GM12878 (cell line): ENCODE results near the gene KIFBP. TPM values are rescaled to one million over a fixed set of nuclear protein-coding genes. Genes with fewer than 3 reads are reported as not detected.

Source experiments
- BMI1 ChIP-seq: fragments of 450-650 bp; IDR thresholded peaks from 2 replicates; pipeline ENCODE4 v1.6.1; 2016; ENCODE audit warnings: mild to moderate bottlenecking, moderate library complexity, borderline replicate concordance
- CBX3 ChIP-seq: fragments of 200-600 bp; sonication (generic); IDR thresholded peaks from 2 replicates; pipeline ENCODE4 v1.6.1; 2016; ENCODE audit warnings: low read depth, borderline replicate concordance
- CREM ChIP-seq: IDR thresholded peaks from 2 replicates; pipeline ENCODE4 v1.6.1; 2014; ENCODE audit warnings: antibody characterized with exemption, low read depth
- CUX1 ChIP-seq: IDR thresholded peaks from 2 replicates; pipeline ENCODE4 v1.6.1; 2012; ENCODE audit warnings: improper control_type of control experiment, low read depth, low read length; ENCODE audit not compliant: insufficient replicate concordance
- EGR1 ChIP-seq, 2 experiments: IDR thresholded peaks; 1 replicate in 1 of 2; 2 replicates in 1 of 2; pipeline ENCODE4 v1.6.1; 2011 to 2012; ENCODE audit warnings: low read depth in 2 of 2, low read length in 2 of 2, borderline replicate concordance in 1 of 2, mild to moderate bottlenecking in 1 of 2, moderate library complexity in 1 of 2
- FOXM1 ChIP-seq: IDR thresholded peaks from 2 replicates; pipeline ENCODE4 v1.6.1; 2012; ENCODE audit warnings: low read depth, mild to moderate bottlenecking, inconsistent platforms, low read length, moderate library complexity
- GATAD2B ChIP-seq: fragments of 450-650 bp; conservative IDR thresholded peaks from 2 replicates; pipeline ENCODE4 v1.6.1; 2017; ENCODE audit warnings: low read depth, mild to moderate bottlenecking, moderate library complexity
- IKZF2 ChIP-seq, 2 experiments: fragments of 450-650 bp; IDR thresholded peaks; 2 replicates each; pipeline ENCODE4 v1.6.1; 2017; ENCODE audit warnings: mild to moderate bottlenecking in 2 of 2, moderate library complexity in 2 of 2
- JUND ChIP-seq: IDR thresholded peaks from 2 replicates; pipeline ENCODE4 v1.6.1; 2012; ENCODE audit warnings: low read depth, mild to moderate bottlenecking, low read length, improper control_type of control experiment, moderate library complexity
- KAT2A ChIP-seq: conservative IDR thresholded peaks from 2 replicates; pipeline ENCODE4 v1.6.1; 2011; ENCODE audit warnings: low read depth, low read length; ENCODE audit not compliant: control insufficient read depth
- MAX ChIP-seq: IDR thresholded peaks from 2 replicates; pipeline ENCODE4 v1.6.1; 2012; ENCODE audit warnings: low read depth, low read length, improper control_type of control experiment
- NBN ChIP-seq: fragments of 450-650 bp; IDR thresholded peaks from 2 replicates; pipeline ENCODE4 v1.6.1; 2016
- RAD51 ChIP-seq: fragments of 450-650 bp; IDR thresholded peaks from 2 replicates; pipeline ENCODE4 v1.6.1; 2016; ENCODE audit warnings: moderate library complexity, mild to moderate bottlenecking, inconsistent platforms
- RFX5 ChIP-seq: IDR thresholded peaks from 2 replicates; pipeline ENCODE4 v1.6.1; 2011; ENCODE audit warnings: low read depth, low read length, improper control_type of control experiment
- SMAD5 ChIP-seq: IDR thresholded peaks from 2 replicates; pipeline ENCODE4 v1.6.1; 2016; ENCODE audit warnings: antibody characterized with exemption, low read depth
- SMARCA5 ChIP-seq: fragments of 450-650 bp; IDR thresholded peaks from 2 replicates; pipeline ENCODE4 v1.6.1; 2017; ENCODE audit warnings: mild to moderate bottlenecking
- SMC3 ChIP-seq: IDR thresholded peaks from 2 replicates; pipeline ENCODE4 v1.6.1; 2011; ENCODE audit warnings: low read length, improper control_type of control experiment, borderline replicate concordance
- ZNF24 ChIP-seq: fragments of 450-650 bp; IDR thresholded peaks from 2 replicates; pipeline ENCODE4 v1.6.1; 2017; ENCODE audit warnings: antibody characterized with exemption, mild to moderate bottlenecking
- ZNF622 ChIP-seq: fragments of 450-650 bp; IDR thresholded peaks from 2 replicates; pipeline ENCODE4 v1.6.1; 2017; ENCODE audit warnings: mild to moderate bottlenecking, inconsistent platforms
- polyA plus RNA-seq, 11 experiments: library from polyadenylated mRNA; depleted of rRNA in 4 of 11; unstranded in 6 of 11; stranded (reverse) in 5 of 11; fragments of >200 nt; fragmentation: Nextera tagmentation in 4 of 11; fragmentation: Illumina TruSeq in 1 of 11; extraction: Ambion mirVana in 4 of 11; extraction: Trizol in 1 of 11; gene quantifications; 1 replicate in 1 of 11; 2 replicates in 10 of 11; pipeline versions ENCODE4 v1.2.1 to v1.2.3, GENCODE V29; 2011 to 2016; ENCODE audit warnings: inconsistent platforms in 2 of 11, missing spikeins in 2 of 11, low read depth in 1 of 11
- total RNA-seq, 4 experiments: library from RNA; depleted of rRNA in 3 of 4; stranded (reverse); fragments of >200 nt in 3 of 4; fragmentation: Illumina TruSeq in 1 of 4; extraction: Trizol in 1 of 4; gene quantifications; 2 replicates each; pipeline versions ENCODE4 v1.2.1 to v1.2.3, GENCODE V29; 2013 to 2021
- TF ChIP-seq, protein P1 (sequence below): fragments of 150-350 bp; IDR thresholded peaks from 2 replicates; pipeline ENCODE4 v1.6.1; 2016; ENCODE audit warnings: low read depth, low read length

The KIFBP gene
- total and polyA plus RNA-seq, 10 of the 15 experiments (the other 5 are each of a cell fraction or from before 2014, with no cell fraction given) = 8.6 to 29.5 (median 18.7) TPM

- TF ChIP-seq CUX1 = no peak
- TF ChIP-seq CBX3 = no peak
- TF ChIP-seq FOXM1 = peak; percentile 50; the same call in 1 of the 2 replicates
- no peak for TF ChIP-seq ZNF24
- peak; percentile 93 for TF ChIP-seq SMAD5
- TF ChIP-seq RAD51 = no peak
- TF ChIP-seq ZNF622 = peak; percentile 19; the same call in 1 of the 2 replicates
- no peak for TF ChIP-seq RFX5
- TF ChIP-seq IKZF2 (IDR thresholded peaks at IDR 0.05) = peak in 1 of 2 experiments; percentile 41; a peak in 1 of 4 replicates
- peak; percentile 88 for TF ChIP-seq MAX
- TF ChIP-seq JUND = no peak
- peak; percentile 32; the same call in 1 of the 2 replicates for TF ChIP-seq SMC3
- peak; percentile 83; the same call in 1 of the 2 replicates for TF ChIP-seq NBN
- peak; percentile 63; the same call in 1 of the 2 replicates for TF ChIP-seq SMARCA5
- TF ChIP-seq, protein P1, sequence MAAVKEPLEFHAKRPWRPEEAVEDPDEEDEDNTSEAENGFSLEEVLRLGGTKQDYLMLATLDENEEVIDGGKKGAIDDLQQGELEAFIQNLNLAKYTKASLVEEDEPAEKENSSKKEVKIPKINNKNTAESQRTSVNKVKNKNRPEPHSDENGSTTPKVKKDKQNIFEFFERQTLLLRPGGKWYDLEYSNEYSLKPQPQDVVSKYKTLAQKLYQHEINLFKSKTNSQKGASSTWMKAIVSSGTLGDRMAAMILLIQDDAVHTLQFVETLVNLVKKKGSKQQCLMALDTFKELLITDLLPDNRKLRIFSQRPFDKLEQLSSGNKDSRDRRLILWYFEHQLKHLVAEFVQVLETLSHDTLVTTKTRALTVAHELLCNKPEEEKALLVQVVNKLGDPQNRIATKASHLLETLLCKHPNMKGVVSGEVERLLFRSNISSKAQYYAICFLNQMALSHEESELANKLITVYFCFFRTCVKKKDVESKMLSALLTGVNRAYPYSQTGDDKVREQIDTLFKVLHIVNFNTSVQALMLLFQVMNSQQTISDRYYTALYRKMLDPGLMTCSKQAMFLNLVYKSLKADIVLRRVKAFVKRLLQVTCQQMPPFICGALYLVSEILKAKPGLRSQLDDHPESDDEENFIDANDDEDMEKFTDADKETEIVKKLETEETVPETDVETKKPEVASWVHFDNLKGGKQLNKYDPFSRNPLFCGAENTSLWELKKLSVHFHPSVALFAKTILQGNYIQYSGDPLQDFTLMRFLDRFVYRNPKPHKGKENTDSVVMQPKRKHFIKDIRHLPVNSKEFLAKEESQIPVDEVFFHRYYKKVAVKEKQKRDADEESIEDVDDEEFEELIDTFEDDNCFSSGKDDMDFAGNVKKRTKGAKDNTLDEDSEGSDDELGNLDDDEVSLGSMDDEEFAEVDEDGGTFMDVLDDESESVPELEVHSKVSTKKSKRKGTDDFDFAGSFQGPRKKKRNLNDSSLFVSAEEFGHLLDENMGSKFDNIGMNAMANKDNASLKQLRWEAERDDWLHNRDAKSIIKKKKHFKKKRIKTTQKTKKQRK = no peak
- peak; percentile 96 for TF ChIP-seq CREM
- peak; percentile 54; the same call in 1 of the 2 replicates for TF ChIP-seq GATAD2B
- TF ChIP-seq KAT2A = no peak
- peak in 1 of 2 experiments; percentile 56; a peak in 1 of 3 replicates for TF ChIP-seq EGR1 (IDR thresholded peaks at IDR 0.05; ENCODE audit: borderline replicate concordance in 1 of 2, low read depth in 2 of 2, low read length in 2 of 2)
- TF ChIP-seq BMI1 = no peak
These were observed 32.6 kb upstream of the KIFBP start, which contains the start of gene DDX21 (continued) for GRCh38 chr10:68955832-68956532.
